GM23248 (cell line): ENCODE measurements around the gene APOBEC3H.

Experiments
- EZH2 ChIP-seq: fragments of 200-600 bp; sonication (generic); IDR thresholded peaks from 2 replicates; pipeline ENCODE4 v1.6.1; 2018; ENCODE audit warnings: antibody characterized with exemption, mild to moderate bottlenecking; ENCODE audit not compliant: insufficient read depth, poor library complexity, severe bottlenecking
- EZH2phosphoT487 ChIP-seq: fragments of 200-600 bp; sonication (generic); IDR thresholded peaks from 2 replicates; pipeline ENCODE4 v1.6.1; 2018; ENCODE audit warnings: antibody characterized with exemption, moderate library complexity, mild to moderate bottlenecking, low read depth; ENCODE audit not compliant: insufficient read depth

- TF ChIP-seq EZH2 (no peak), EZH2phosphoT487 (no peak)
Measured at GRCh38 chr22:39115570-39115969, 18.5 kb downstream of the APOBEC3H start.
